ENCODE results near the gene DCDC1. TPM values are rescaled to one million over a fixed set of nuclear protein-coding genes. Genes with fewer than 3 reads are reported as not detected.

The DCDC1 gene
- total RNA-seq: not detected

- peak within 1 kb of the TSS; percentile 66 to 72 for H3K27ac ChIP-seq
Measured at GRCh38 chr11:31369348-31370329, at the start of gene DCDC1, which contains the start of gene DNAJC24. Gene DCDC1 (minus strand): TSS chr11:31369739. CDS start chr11:31328280, 41,459 bp downstream. Gene DNAJC24 (plus strand): TSS chr11:31369860. CDS start chr11:31370749, 889 bp downstream.

GRCh38 chr11:31419138-31419537 lies 49.6 kb upstream of the DCDC1 start:
- no peak for TF ChIP-seq CTCF (IDR thresholded peaks at IDR 0.05)
- Histone ChIP-seq H3K27me3 (no peaks in the 10 kb centered on the region), H3K36me3 (no peaks in the 10 kb centered on the region), H3K9me3 (no peaks in the 10 kb centered on the region), H3K27ac (no peak overlapping the region), H3K4me1 (no peaks in the 10 kb centered on the region), H3K4me3 (no peak overlapping the region)
- no peak for DNase-seq (ENCODE audit: low spot score in 2 of 2)
- intact Hi-C loops (cut with DNase I): no loop called here

More at GRCh38 chr11:31369348-31370329, at the start of gene DCDC1, which contains the start of gene DNAJC24:
- intact Hi-C loops (cut with DNase I): loop anchor here (1.0 kb wide), 1 partner anchor 140 kb away; the partner anchor contains the start of genes ELP4 and IMMP1L
- Histone ChIP-seq H3K27me3 (no peaks in the 10 kb centered on the region), H3K4me3 (peak within 1 kb of the TSS; percentile 74 to 83), H3K4me1 (peaks cover 5 to 14% of the 10 kb centered on the region in 2 donors), H3K9me3 (no peaks in the 10 kb centered on the region), H3K36me3 (no peaks in the 10 kb centered on the region)
- no peak for TF ChIP-seq CTCF (IDR thresholded peaks at IDR 0.05)
- DNase-seq (ENCODE audit: low spot score in 2 of 2): peak; percentile 62 to 92

GRCh38 chr11:31417816-31418215 lies 48.3 kb upstream of the DCDC1 start:
- Histone ChIP-seq H3K4me3 (no peak overlapping the region), H3K4me1 (no peaks in the 10 kb centered on the region), H3K36me3 (no peaks in the 10 kb centered on the region), H3K27ac (no peak overlapping the region), H3K27me3 (no peaks in the 10 kb centered on the region), H3K9me3 (no peaks in the 10 kb centered on the region)
- no peak for TF ChIP-seq CTCF (IDR thresholded peaks at IDR 0.05)
- no peak for DNase-seq (ENCODE audit: low spot score in 2 of 2)
- intact Hi-C loops (cut with DNase I): no loop called here

GRCh38 chr11:31417357-31417756 lies 47.8 kb upstream of the DCDC1 start:
- H3K27ac ChIP-seq: no peak overlapping the region
- intact Hi-C loops (cut with DNase I): no loop called here
- H3K36me3 ChIP-seq: no peaks in the 10 kb centered on the region
- H3K4me3 ChIP-seq: no peak overlapping the region
- DNase-seq (ENCODE audit: low spot score in 2 of 2): no peak
- no peaks in the 10 kb centered on the region for H3K9me3 ChIP-seq
- no peaks in the 10 kb centered on the region for H3K27me3 ChIP-seq
- H3K4me1 ChIP-seq: no peaks in the 10 kb centered on the region
- no peak for TF ChIP-seq CTCF (IDR thresholded peaks at IDR 0.05)

GRCh38 chr11:31415435-31415834 lies 45.9 kb upstream of the DCDC1 start:
- no peak for DNase-seq (ENCODE audit: low spot score in 2 of 2)
- no peaks in the 10 kb centered on the region for H3K4me1 ChIP-seq
- TF ChIP-seq CTCF (IDR thresholded peaks at IDR 0.05): no peak
- no peak overlapping the region for H3K4me3 ChIP-seq
- no peaks in the 10 kb centered on the region for H3K9me3 ChIP-seq
- H3K36me3 ChIP-seq: no peaks in the 10 kb centered on the region
- intact Hi-C loops (cut with DNase I): no loop called here
- no peaks in the 10 kb centered on the region for H3K27me3 ChIP-seq
- no peak overlapping the region for H3K27ac ChIP-seq
